WTC11 (cell line): Measurements from ENCODE around the gene GAB2. TPM values are rescaled to one million over a fixed set of nuclear protein-coding genes. Genes with fewer than 3 reads are reported as not detected.

Experiments used
- ATAC-seq: fragments of 200-7000 bp; cut with Tn5 transposase; 2 replicates; pipeline ENCODE4 v1.10.0; 2021; ENCODE audit warnings: mild to moderate bottlenecking, moderate library complexity
- CTCF ChIA-PET: fragments of 300-600 bp; sonication (Branson Sonifier 250); formaldehyde crosslinking; loops from one replicate; lab custom pipeline; 2021; ENCODE audit warnings: antibody characterized with exemption; lab: Charles Lee
- POLR2A ChIA-PET: fragments of 350-600 bp; sonication (Branson Sonifier 250); formaldehyde crosslinking; loops from one replicate; lab custom pipeline; 2021; ENCODE audit warnings: antibody characterized with exemption; lab: Charles Lee
- DNase-seq: peaks from one replicate; pipeline ENCODE4 v3.0.0; 2021; ENCODE audit warnings: low spot score
- H3K27ac Mint-ChIP-seq: 2 replicates; pipeline ENCODE4 v1.8.0; 2021; ENCODE audit warnings: mixed read lengths
- H3K27me3 Mint-ChIP-seq: 2 replicates; pipeline ENCODE4 v1.8.0; 2021; ENCODE audit warnings: low read depth, mild to moderate bottlenecking, moderate library complexity, mixed read lengths
- H3K36me3 Mint-ChIP-seq: 2 replicates; pipeline ENCODE4 v1.8.0; 2021; ENCODE audit warnings: mixed read lengths
- H3K4me1 Mint-ChIP-seq: 2 replicates; pipeline ENCODE4 v1.8.0; 2022; ENCODE audit warnings: mixed read lengths
- H3K4me3 Mint-ChIP-seq: 2 replicates; pipeline ENCODE4 v1.8.0; 2021; ENCODE audit warnings: mild to moderate bottlenecking, moderate library complexity, mixed read lengths
- H3K9me3 Mint-ChIP-seq: 2 replicates; pipeline ENCODE4 v1.8.0; 2021; ENCODE audit warnings: mixed read lengths
- ARID4B ChIP-seq: sonication (generic); formaldehyde crosslinking; IDR thresholded peaks from 2 replicates; pipeline ENCODE4 v1.8.0; 2023; ENCODE audit warnings: missing genetic modification reagents, mild to moderate bottlenecking, borderline replicate concordance
- ATF1 ChIP-seq: sonication (generic); formaldehyde crosslinking; IDR thresholded peaks from 2 replicates; pipeline ENCODE4 v1.8.1; 2023; ENCODE audit warnings: mild to moderate bottlenecking, moderate library complexity, missing genetic modification reagents
- CDX4 ChIP-seq: fragments of 250-450 bp; sonication (Bioruptor Pico); IDR thresholded peaks from 2 replicates; pipeline ENCODE4 v1.9.0; 2021; ENCODE audit warnings: moderate library complexity, mild to moderate bottlenecking, inconsistent platforms, borderline replicate concordance
- EMX1 ChIP-seq: fragments of 250-450 bp; sonication (Bioruptor Pico); IDR thresholded peaks from 2 replicates; pipeline ENCODE4 v1.8.0; 2021; ENCODE audit warnings: mild to moderate bottlenecking
- MYBL2 ChIP-seq: sonication (generic); formaldehyde crosslinking; IDR thresholded peaks from 2 replicates; pipeline ENCODE4 v1.8.1; 2023; ENCODE audit warnings: mild to moderate bottlenecking, moderate library complexity, missing genetic modification reagents
- NR3C1 ChIP-seq: sonication (generic); formaldehyde crosslinking; conservative IDR thresholded peaks from 2 replicates; pipeline ENCODE4 v1.8.1; 2023; ENCODE audit warnings: low read depth, mild to moderate bottlenecking, missing genetic modification reagents
- SMAD3 ChIP-seq: sonication (generic); formaldehyde crosslinking; IDR thresholded peaks from 2 replicates; pipeline ENCODE4 v1.8.0; 2022; ENCODE audit warnings: missing genetic modification reagents, mild to moderate bottlenecking, borderline replicate concordance
- SMAD4 ChIP-seq: sonication (generic); formaldehyde crosslinking; IDR thresholded peaks from 2 replicates; pipeline ENCODE4 v1.8.0; 2022; ENCODE audit warnings: mild to moderate bottlenecking, missing genetic modification reagents
- TEAD1 ChIP-seq: sonication (generic); formaldehyde crosslinking; IDR thresholded peaks from 2 replicates; pipeline ENCODE4 v1.8.0; 2022; ENCODE audit warnings: mild to moderate bottlenecking, missing genetic modification reagents
- USF2 ChIP-seq: sonication (generic); formaldehyde crosslinking; IDR thresholded peaks from 2 replicates; pipeline ENCODE4 v1.8.1; 2023; ENCODE audit warnings: mild to moderate bottlenecking, missing genetic modification reagents, moderate library complexity
- ZMAT4 ChIP-seq: fragments of 250-450 bp; sonication (Bioruptor Pico); IDR thresholded peaks from 2 replicates; pipeline ENCODE4 v1.9.0; 2021; ENCODE audit warnings: mild to moderate bottlenecking
- ZNF138 ChIP-seq: sonication (generic); formaldehyde crosslinking; conservative IDR thresholded peaks from 2 replicates; pipeline ENCODE4 v1.8.1; 2022; ENCODE audit warnings: mild to moderate bottlenecking, moderate library complexity, missing genetic modification reagents
- ZNF232 ChIP-seq: sonication (generic); formaldehyde crosslinking; IDR thresholded peaks from 2 replicates; pipeline ENCODE4 v1.8.0; 2022; ENCODE audit warnings: mild to moderate bottlenecking, missing genetic modification reagents
- ZNF263 ChIP-seq: sonication (generic); formaldehyde crosslinking; IDR thresholded peaks from 2 replicates; pipeline ENCODE4 v1.8.1; 2022; ENCODE audit warnings: low read depth, mild to moderate bottlenecking, moderate library complexity, missing genetic modification reagents
- ZNF317 ChIP-seq: sonication (generic); formaldehyde crosslinking; IDR thresholded peaks from 2 replicates; pipeline ENCODE4 v1.8.1; 2023; ENCODE audit warnings: low read depth, mild to moderate bottlenecking, moderate library complexity, missing genetic modification reagents, borderline replicate concordance
- ZNF416 ChIP-seq: fragments of 250-450 bp; sonication (Bioruptor Pico); IDR thresholded peaks from 2 replicates; pipeline ENCODE4 v1.9.0; 2021; ENCODE audit warnings: mild to moderate bottlenecking, inconsistent platforms
- total RNA-seq: library from RNA; stranded (reverse); gene quantifications from 3 replicates; pipeline ENCODE4 v1.2.3, GENCODE V29; 2021
- TF ChIP-seq, protein P1 (sequence below): sonication (generic); formaldehyde crosslinking; IDR thresholded peaks from 2 replicates; pipeline ENCODE4 v1.8.0; 2023; ENCODE audit warnings: missing genetic modification reagents
- TF ChIP-seq, protein P2 (sequence below): sonication (generic); formaldehyde crosslinking; IDR thresholded peaks from 2 replicates; pipeline ENCODE4 v1.8.1; 2023; ENCODE audit warnings: mild to moderate bottlenecking, moderate library complexity, missing genetic modification reagents
- TF ChIP-seq, protein P3 (sequence below): sonication (generic); formaldehyde crosslinking; IDR thresholded peaks from 2 replicates; pipeline ENCODE4 v1.8.1; 2022; ENCODE audit warnings: low read depth, missing genetic modification reagents, borderline replicate concordance

The GAB2 gene
- total RNA-seq, 1 experiment from 2014 or later, result 10.6 TPM

DNA sequence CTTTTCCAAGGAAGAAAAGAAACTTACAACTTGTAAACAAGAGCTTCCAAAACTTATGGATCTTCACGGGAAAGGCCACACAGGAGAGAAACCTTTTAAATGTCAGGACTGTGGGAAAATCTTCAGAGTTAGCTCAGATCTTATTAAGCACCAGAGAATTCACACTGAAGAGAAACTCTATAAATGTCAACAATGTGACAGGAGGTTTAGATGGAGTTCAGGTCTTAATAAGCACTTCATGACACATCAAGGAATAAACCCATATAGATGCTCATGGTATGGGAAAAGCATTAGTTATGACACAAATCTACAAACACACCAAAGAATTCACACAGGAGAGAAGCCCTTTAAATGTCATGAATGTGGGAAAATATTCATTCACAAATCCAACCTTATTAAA lies 32.4 kb downstream of the GAB2 start:
- peaks cover 17% of the 10 kb centered on the region for H3K4me1 Mint-ChIP-seq
- H3K27me3 Mint-ChIP-seq, result no peaks in the 10 kb centered on the region
- H3K9me3 Mint-ChIP-seq, result peaks cover 28% of the 10 kb centered on the region
- no peak overlapping the region for H3K4me3 Mint-ChIP-seq
- DNase-seq (no peak), ATAC-seq (no peak)
- POLR2A ChIA-PET, result no interaction called here
- no peak for TF ChIP-seq EMX1
- TF ChIP-seq, protein P1, sequence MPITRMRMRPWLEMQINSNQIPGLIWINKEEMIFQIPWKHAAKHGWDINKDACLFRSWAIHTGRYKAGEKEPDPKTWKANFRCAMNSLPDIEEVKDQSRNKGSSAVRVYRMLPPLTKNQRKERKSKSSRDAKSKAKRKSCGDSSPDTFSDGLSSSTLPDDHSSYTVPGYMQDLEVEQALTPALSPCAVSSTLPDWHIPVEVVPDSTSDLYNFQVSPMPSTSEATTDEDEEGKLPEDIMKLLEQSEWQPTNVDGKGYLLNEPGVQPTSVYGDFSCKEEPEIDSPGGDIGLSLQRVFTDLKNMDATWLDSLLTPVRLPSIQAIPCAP (CRISPR knock-in tag), result no peak
- no peak for TF ChIP-seq SMAD3 (CRISPR knock-in tag)
- no peak for TF ChIP-seq ZNF232 (CRISPR knock-in tag)
- TF ChIP-seq SMAD4, result no peak
- TF ChIP-seq ZMAT4 (CRISPR knock-in tag), result no peak
- TF ChIP-seq, protein P2, sequence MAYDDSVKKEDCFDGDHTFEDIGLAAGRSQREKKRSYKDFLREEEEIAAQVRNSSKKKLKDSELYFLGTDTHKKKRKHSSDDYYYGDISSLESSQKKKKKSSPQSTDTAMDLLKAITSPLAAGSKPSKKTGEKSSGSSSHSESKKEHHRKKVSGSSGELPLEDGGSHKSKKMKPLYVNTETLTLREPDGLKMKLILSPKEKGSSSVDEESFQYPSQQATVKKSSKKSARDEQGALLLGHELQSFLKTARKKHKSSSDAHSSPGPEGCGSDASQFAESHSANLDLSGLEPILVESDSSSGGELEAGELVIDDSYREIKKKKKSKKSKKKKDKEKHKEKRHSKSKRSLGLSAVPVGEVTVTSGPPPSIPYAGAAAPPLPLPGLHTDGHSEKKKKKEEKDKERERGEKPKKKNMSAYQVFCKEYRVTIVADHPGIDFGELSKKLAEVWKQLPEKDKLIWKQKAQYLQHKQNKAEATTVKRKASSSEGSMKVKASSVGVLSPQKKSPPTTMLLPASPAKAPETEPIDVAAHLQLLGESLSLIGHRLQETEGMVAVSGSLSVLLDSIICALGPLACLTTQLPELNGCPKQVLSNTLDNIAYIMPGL (CRISPR knock-in tag), result no peak
- no peak for TF ChIP-seq ZNF138 (CRISPR knock-in tag)
- TF ChIP-seq MYBL2, result no peak
- TF ChIP-seq ZNF416 (CRISPR knock-in tag), result no peak
- no peak for TF ChIP-seq NR3C1 (CRISPR knock-in tag)
- H3K27ac Mint-ChIP-seq, result no peak overlapping the region
- peaks cover 7% of the 10 kb centered on the region for H3K36me3 Mint-ChIP-seq
- CTCF ChIA-PET, result no interaction called here

DNA sequence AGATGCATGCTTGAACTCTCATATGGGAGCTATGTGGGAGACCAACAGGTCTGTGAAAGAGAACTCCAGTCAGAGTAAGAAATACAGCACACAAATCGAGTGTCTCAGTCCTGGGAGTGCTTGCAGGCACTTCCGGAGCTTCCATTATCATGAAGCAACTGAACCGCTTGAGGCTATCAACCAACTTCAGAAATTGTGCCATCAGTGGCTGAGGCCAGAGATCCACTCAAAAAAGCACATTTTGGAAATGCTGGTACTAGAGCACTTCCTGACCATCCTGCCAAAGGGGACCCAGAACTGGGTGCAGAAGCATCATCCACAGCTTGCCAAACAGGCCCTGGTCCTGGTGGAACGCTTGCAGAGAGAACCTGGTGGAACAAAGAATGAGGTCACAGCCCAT lies 33.4 kb downstream of the GAB2 start:
- ChIA-PET CTCF (no interaction called here), POLR2A (no interaction called here)
- Mint-ChIP-seq H3K4me3 (no peak overlapping the region), H3K9me3 (peaks cover 28% of the 10 kb centered on the region), H3K27me3 (no peaks in the 10 kb centered on the region), H3K36me3 (peaks cover 7% of the 10 kb centered on the region), H3K4me1 (peaks cover 21% of the 10 kb centered on the region), H3K27ac (no peak overlapping the region)
- DNase-seq (no peak), ATAC-seq (no peak)
- TF ChIP-seq ZNF263 (CRISPR knock-in tag), result no peak
- TF ChIP-seq, protein P2 (CRISPR knock-in tag), result no peak
- TF ChIP-seq TEAD1 (CRISPR knock-in tag), result no peak
- TF ChIP-seq MYBL2, result no peak
- TF ChIP-seq ARID4B, result no peak
- TF ChIP-seq USF2 (CRISPR knock-in tag), result no peak
- TF ChIP-seq CDX4 (CRISPR knock-in tag), result no peak
- no peak for TF ChIP-seq ZNF317 (CRISPR knock-in tag)
- TF ChIP-seq, protein P1 (CRISPR knock-in tag), result no peak
- TF ChIP-seq ATF1 (CRISPR knock-in tag), result no peak
- no peak for TF ChIP-seq EMX1
- TF ChIP-seq, protein P3, sequence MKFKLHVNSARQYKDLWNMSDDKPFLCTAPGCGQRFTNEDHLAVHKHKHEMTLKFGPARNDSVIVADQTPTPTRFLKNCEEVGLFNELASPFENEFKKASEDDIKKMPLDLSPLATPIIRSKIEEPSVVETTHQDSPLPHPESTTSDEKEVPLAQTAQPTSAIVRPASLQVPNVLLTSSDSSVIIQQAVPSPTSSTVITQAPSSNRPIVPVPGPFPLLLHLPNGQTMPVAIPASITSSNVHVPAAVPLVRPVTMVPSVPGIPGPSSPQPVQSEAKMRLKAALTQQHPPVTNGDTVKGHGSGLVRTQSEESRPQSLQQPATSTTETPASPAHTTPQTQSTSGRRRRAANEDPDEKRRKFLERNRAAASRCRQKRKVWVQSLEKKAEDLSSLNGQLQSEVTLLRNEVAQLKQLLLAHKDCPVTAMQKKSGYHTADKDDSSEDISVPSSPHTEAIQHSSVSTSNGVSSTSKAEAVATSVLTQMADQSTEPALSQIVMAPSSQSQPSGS, result no peak
